ENCODE results near the gene EHD1. TPM values are rescaled to one million over a fixed set of nuclear protein-coding genes. Genes with fewer than 3 reads are reported as not detected.

EHD1 gene
- total RNA-seq, 6 experiments from 2014 or later, result 189 to 227 (median 197) TPM

GRCh38 chr11:64897381-64898075 lies 19.1 kb upstream of the EHD1 start:
- H3K4me3 Mint-ChIP-seq, result no peak overlapping the region
- no peak for DNase-seq
- H3K9me3 Mint-ChIP-seq, result no peaks in the 10 kb centered on the region
- peaks cover 2% of the 10 kb centered on the region; the same call in 1 of the 2 replicates for H3K27me3 Mint-ChIP-seq (ENCODE audit: insufficient read depth)
- peaks cover 7% of the 10 kb centered on the region for H3K36me3 Mint-ChIP-seq (ENCODE audit: low read depth)
- H3K27ac Mint-ChIP-seq, result no peak overlapping the region
- no peaks in the 10 kb centered on the region for H3K4me1 Mint-ChIP-seq (ENCODE audit: low read depth)
- TF ChIP-seq CTCF (IDR thresholded peaks at IDR 0.05), result no peak

- Mint-ChIP-seq H3K4me1 (ENCODE audit: low read depth) (no peaks in the 10 kb centered on the region), H3K27me3 (ENCODE audit: insufficient read depth) (peaks cover under 1% of the 10 kb centered on the region; the same call in 1 of the 2 replicates), H3K36me3 (ENCODE audit: low read depth) (peaks cover 4% of the 10 kb centered on the region), H3K27ac (no peak overlapping the region), H3K9me3 (no peaks in the 10 kb centered on the region), H3K4me3 (no peak overlapping the region)
- no peak for DNase-seq
- no peak; the same call in 1 of the 2 replicates for TF ChIP-seq CTCF (IDR thresholded peaks at IDR 0.05)
Observed at GRCh38 chr11:64896448-64897022, 18.1 kb upstream of the EHD1 start.

GRCh38 chr11:64894812-64895452 lies 16.5 kb upstream of the EHD1 start:
- Mint-ChIP-seq H3K9me3 (no peaks in the 10 kb centered on the region), H3K4me1 (ENCODE audit: low read depth) (no peaks in the 10 kb centered on the region), H3K36me3 (ENCODE audit: low read depth) (no peaks in the 10 kb centered on the region), H3K27ac (no peak overlapping the region), H3K4me3 (no peak overlapping the region), H3K27me3 (ENCODE audit: insufficient read depth) (no peaks in the 10 kb centered on the region)
- TF ChIP-seq CTCF (IDR thresholded peaks at IDR 0.05), result no peak
- DNase-seq, result no peak

GRCh38 chr11:64894070-64894811 lies 15.8 kb upstream of the EHD1 start:
- TF ChIP-seq CTCF (IDR thresholded peaks at IDR 0.05), result peak; percentile 97
- H3K4me1 Mint-ChIP-seq (ENCODE audit: low read depth), result no peaks in the 10 kb centered on the region
- no peaks in the 10 kb centered on the region for H3K36me3 Mint-ChIP-seq (ENCODE audit: low read depth)
- peak; percentile 37 for DNase-seq
- no peaks in the 10 kb centered on the region for H3K9me3 Mint-ChIP-seq
- H3K4me3 Mint-ChIP-seq, result no peak overlapping the region
- no peaks in the 10 kb centered on the region for H3K27me3 Mint-ChIP-seq (ENCODE audit: insufficient read depth)
- H3K27ac Mint-ChIP-seq, result no peak overlapping the region

- no peaks in the 10 kb centered on the region for H3K36me3 Mint-ChIP-seq (ENCODE audit: low read depth)
- no peak for DNase-seq
- H3K4me1 Mint-ChIP-seq (ENCODE audit: low read depth), result no peaks in the 10 kb centered on the region
- no peak; the same call in 1 of the 2 replicates for TF ChIP-seq CTCF (IDR thresholded peaks at IDR 0.05)
- no peak overlapping the region for H3K27ac Mint-ChIP-seq
- no peaks in the 10 kb centered on the region for H3K27me3 Mint-ChIP-seq (ENCODE audit: insufficient read depth)
- no peaks in the 10 kb centered on the region for H3K9me3 Mint-ChIP-seq
- no peak overlapping the region for H3K4me3 Mint-ChIP-seq
Observed at GRCh38 chr11:64893194-64894069, 15.0 kb upstream of the EHD1 start.
